HUES48 (cell line): ENCODE measurements around the gene DAPK1.
A peak's percentile ranks its signal among the peaks of the same experiment; 100 is the strongest.

Experiments used
- H3K27ac ChIP-seq: one replicate; pipeline ENCODE4 v1.7.0; 2013; ENCODE audit warnings: low read depth, low read length, inconsistent platforms
- H3K27me3 ChIP-seq: 2 replicates; pipeline ENCODE4 v1.6.1; 2013; ENCODE audit warnings: mild to moderate bottlenecking, low read length; ENCODE audit not compliant: control insufficient read depth, insufficient read depth
- H3K36me3 ChIP-seq: 2 replicates; pipeline ENCODE4 v1.6.1; 2013; ENCODE audit warnings: low read length; ENCODE audit not compliant: control insufficient read depth, insufficient read depth
- H3K4me1 ChIP-seq: 2 replicates; pipeline ENCODE4 v1.6.1; 2013; ENCODE audit warnings: mild to moderate bottlenecking, low read length; ENCODE audit not compliant: control insufficient read depth, insufficient read depth
- H3K4me3 ChIP-seq: 2 replicates; pipeline ENCODE4 v1.5.1; 2013; ENCODE audit warnings: mild to moderate bottlenecking, low read depth, low read length
- H3K9ac ChIP-seq: 2 replicates; pipeline ENCODE4 v1.6.1; 2013; ENCODE audit warnings: mild to moderate bottlenecking, low read depth, low read length, moderate library complexity
- H3K9me3 ChIP-seq: 2 replicates; pipeline ENCODE4 v1.6.1; 2013; ENCODE audit warnings: low read length; ENCODE audit not compliant: control insufficient read depth, insufficient read depth

The DAPK1 gene

GRCh38 chr9:87558606-87559190, 61.0 kb downstream of the DAPK1 start:
- peaks cover 12% of the 10 kb centered on the region; the same call in 1 of the 2 replicates for H3K36me3 ChIP-seq
- no peak overlapping the region for H3K4me3 ChIP-seq
- H3K27ac ChIP-seq = no peak overlapping the region
- H3K9me3 ChIP-seq = no peaks in the 10 kb centered on the region
- H3K9ac ChIP-seq = no peak overlapping the region
- 0 out of 2 replicates have a peak, but pooled peaks cover 3% of the 10 kb centered on the region for H3K4me1 ChIP-seq
- H3K27me3 ChIP-seq = no peaks in the 10 kb centered on the region

GRCh38 chr9:87562062-87562461, 64.4 kb downstream of the DAPK1 start:
- H3K27ac ChIP-seq = no peak overlapping the region
- no peak overlapping the region for H3K4me3 ChIP-seq
- peaks cover 6% of the 10 kb centered on the region for H3K4me1 ChIP-seq
- H3K27me3 ChIP-seq = no peaks in the 10 kb centered on the region
- peaks cover 12% of the 10 kb centered on the region; the same call in 1 of the 2 replicates for H3K36me3 ChIP-seq
- H3K9me3 ChIP-seq = no peaks in the 10 kb centered on the region
- no peak overlapping the region for H3K9ac ChIP-seq

DNA sequence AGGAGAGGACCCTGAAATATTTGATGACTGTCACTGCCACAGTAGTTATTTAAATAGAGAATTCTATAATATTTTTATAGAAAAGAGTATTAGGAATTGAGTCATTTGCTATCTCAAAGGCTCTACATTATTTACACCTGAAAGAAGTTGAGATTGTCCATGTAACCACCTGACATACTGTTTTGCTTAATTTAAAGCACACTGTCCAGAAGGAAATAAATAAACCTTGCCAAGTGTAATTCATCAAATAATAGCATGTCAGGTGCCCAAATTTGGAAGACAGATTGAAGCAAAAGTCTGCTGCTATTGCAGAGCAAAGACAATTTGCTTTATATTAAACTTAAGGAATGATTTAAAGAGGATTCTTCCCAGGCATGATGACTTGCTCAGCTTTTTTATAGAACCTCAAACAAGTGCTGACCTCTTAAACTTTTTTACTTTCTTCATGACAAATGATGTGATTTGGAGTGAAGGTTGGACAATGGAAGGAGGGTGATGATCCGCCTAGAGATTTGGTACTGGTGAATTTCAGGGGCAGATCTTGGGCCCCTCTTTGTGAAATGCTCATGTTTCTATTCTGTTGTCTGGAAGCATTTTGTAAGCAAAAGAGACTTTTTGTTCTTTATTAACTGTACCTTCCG, 65.0 kb downstream of the DAPK1 start:
- no peaks in the 10 kb centered on the region for H3K9me3 ChIP-seq
- H3K9ac ChIP-seq = no peak overlapping the region
- H3K4me3 ChIP-seq = no peak overlapping the region
- no peak overlapping the region for H3K27ac ChIP-seq
- H3K36me3 ChIP-seq = peaks cover 12% of the 10 kb centered on the region; the same call in 1 of the 2 replicates
- no peaks in the 10 kb centered on the region for H3K27me3 ChIP-seq
- H3K4me1 ChIP-seq = peaks cover 12% of the 10 kb centered on the region

DNA sequence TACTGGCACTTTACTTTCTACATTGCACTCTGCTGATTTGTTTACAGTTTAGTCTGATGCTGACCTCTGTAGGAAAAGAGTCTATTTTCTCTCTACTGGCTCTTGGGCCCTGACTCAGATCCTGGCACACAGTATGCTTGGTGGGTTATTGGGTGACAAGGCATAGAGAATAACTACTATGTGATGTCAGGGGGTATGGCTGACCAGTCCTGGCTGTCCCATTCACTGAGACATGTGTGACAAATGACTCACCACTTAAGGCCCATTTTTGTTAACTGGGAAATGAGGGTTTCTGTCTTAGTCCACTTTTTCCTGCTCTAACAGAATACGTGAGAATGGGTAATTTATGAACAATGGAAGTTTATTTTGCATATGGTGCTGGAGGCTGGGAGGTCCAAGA, 66.4 kb downstream of the DAPK1 start:
- 0 out of 2 replicates have a peak, but pooled peaks cover 3% of the 10 kb centered on the region for H3K36me3 ChIP-seq
- no peaks in the 10 kb centered on the region for H3K27me3 ChIP-seq
- H3K27ac ChIP-seq = no peak overlapping the region
- peaks cover 27% of the 10 kb centered on the region for H3K4me1 ChIP-seq
- no peak overlapping the region for H3K4me3 ChIP-seq
- H3K9ac ChIP-seq = no peak overlapping the region
- no peaks in the 10 kb centered on the region for H3K9me3 ChIP-seq

DNA sequence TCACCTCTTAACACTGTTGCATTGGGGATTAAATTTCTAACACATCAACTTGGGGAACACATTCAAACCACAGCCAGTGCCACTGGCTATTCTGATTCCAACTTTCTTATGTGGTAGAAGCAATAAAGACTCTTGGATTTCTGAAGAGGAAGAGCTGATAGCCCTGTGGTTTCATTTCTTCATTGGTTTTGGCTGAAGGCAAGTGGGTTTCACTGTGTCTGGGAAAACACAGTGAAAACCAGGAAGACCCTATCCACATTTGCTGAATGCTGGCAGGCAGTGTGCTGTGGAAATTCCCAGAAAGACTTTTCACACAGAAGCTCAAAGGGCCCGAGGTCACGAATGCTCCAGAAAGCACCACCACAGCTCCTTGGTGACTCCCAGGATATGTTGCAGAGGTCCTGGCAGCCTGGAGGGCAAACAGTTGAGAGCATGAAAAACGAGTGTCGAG, 67.1 kb downstream of the DAPK1 start:
- Histone ChIP-seq H3K4me3 (no peak overlapping the region), H3K36me3 (0 out of 2 replicates have a peak, but pooled peaks cover 3% of the 10 kb centered on the region), H3K9ac (no peak overlapping the region), H3K4me1 (peaks cover 34% of the 10 kb centered on the region), H3K27me3 (no peaks in the 10 kb centered on the region), H3K27ac (no peak overlapping the region), H3K9me3 (no peaks in the 10 kb centered on the region)

- Histone ChIP-seq H3K4me1 (peaks cover 46% of the 10 kb centered on the region), H3K36me3 (0 out of 2 replicates have a peak, but pooled peaks cover 3% of the 10 kb centered on the region), H3K4me3 (no peak overlapping the region), H3K9me3 (no peaks in the 10 kb centered on the region), H3K27me3 (no peaks in the 10 kb centered on the region), H3K9ac (no peak overlapping the region), H3K27ac (no peak overlapping the region)
Observed at GRCh38 chr9:87567001-87567400, 69.3 kb downstream of the DAPK1 start.

- H3K9me3 ChIP-seq = no peaks in the 10 kb centered on the region
- peaks cover 46% of the 10 kb centered on the region for H3K4me1 ChIP-seq
- H3K4me3 ChIP-seq = no peak overlapping the region
- no peaks in the 10 kb centered on the region for H3K36me3 ChIP-seq
- H3K27ac ChIP-seq = peak overlapping the region; percentile 39
- H3K9ac ChIP-seq = no peak overlapping the region
- H3K27me3 ChIP-seq = no peaks in the 10 kb centered on the region
Observed at GRCh38 chr9:87567571-87567970, 69.9 kb downstream of the DAPK1 start.

- H3K4me1 ChIP-seq = peaks cover 46% of the 10 kb centered on the region
Observed at GRCh38 chr9:87567983-87568382, 70.3 kb downstream of the DAPK1 start.

GRCh38 chr9:87568401-87568800, 70.7 kb downstream of the DAPK1 start:
- peak overlapping the region; percentile 39 for H3K27ac ChIP-seq

More at GRCh38 chr9:87567983-87568382, 70.3 kb downstream of the DAPK1 start:
- Histone ChIP-seq H3K36me3 (no peaks in the 10 kb centered on the region), H3K9me3 (no peaks in the 10 kb centered on the region), H3K27me3 (no peaks in the 10 kb centered on the region), H3K4me3 (no peak overlapping the region), H3K9ac (no peak overlapping the region), H3K27ac (peak overlapping the region; percentile 39)

DNA sequence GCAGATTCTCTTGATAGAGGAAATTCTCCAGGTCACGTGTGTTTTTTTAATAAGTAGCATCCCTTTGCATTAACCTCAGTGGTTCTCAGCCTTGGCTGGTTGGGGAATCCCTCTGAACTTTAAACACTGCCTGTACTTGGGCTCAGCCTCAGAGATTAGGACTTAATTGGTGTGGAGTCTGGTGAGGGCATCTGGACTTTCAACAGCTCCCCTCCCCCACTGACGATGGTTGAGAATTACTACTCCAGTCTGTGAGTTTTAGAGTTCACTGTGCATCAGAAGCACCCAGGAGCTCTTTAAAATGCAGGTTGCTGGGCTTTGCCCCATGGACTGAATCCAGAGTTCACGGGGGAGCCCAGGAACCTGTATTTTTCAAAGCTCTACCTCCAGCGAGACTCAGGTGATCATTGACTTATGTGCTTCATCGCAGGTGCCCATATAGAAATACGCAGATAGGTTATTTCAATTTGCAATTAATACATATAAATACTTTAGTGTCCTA, 71.4 kb downstream of the DAPK1 start:
- Histone ChIP-seq H3K9ac (no peak overlapping the region), H3K36me3 (no peaks in the 10 kb centered on the region), H3K4me1 (peaks cover 46% of the 10 kb centered on the region), H3K27ac (no peak overlapping the region), H3K4me3 (no peak overlapping the region), H3K9me3 (no peaks in the 10 kb centered on the region), H3K27me3 (no peaks in the 10 kb centered on the region)

More at GRCh38 chr9:87568401-87568800, 70.7 kb downstream of the DAPK1 start:
- Histone ChIP-seq H3K27me3 (no peaks in the 10 kb centered on the region), H3K9me3 (no peaks in the 10 kb centered on the region), H3K9ac (no peak overlapping the region), H3K4me3 (no peak overlapping the region), H3K36me3 (no peaks in the 10 kb centered on the region), H3K4me1 (peaks cover 46% of the 10 kb centered on the region)

DNA sequence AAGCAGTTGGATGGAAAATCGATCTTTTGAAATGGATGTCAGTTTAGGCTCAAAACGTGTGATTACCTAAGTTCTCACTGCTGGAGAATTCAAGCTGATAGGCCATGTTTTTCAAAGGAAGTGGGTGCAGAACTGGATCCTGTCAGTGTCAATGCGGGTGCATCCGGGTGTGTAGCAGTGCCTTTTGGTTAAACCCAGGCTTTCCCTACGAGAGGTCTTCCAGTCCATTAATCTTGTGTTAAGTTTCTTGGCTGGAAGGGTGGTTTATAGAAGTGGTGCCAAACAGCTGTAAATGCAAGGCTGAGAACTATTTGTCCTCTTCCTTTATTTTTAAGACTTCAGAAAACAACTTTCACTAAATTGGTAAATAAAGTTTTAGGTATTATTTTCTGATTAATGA, 71.9 kb downstream of the DAPK1 start:
- no peak overlapping the region for H3K9ac ChIP-seq
- no peaks in the 10 kb centered on the region for H3K9me3 ChIP-seq
- H3K27ac ChIP-seq = no peak overlapping the region
- H3K27me3 ChIP-seq = no peaks in the 10 kb centered on the region
- no peak overlapping the region for H3K4me3 ChIP-seq
- peaks cover 46% of the 10 kb centered on the region for H3K4me1 ChIP-seq
- H3K36me3 ChIP-seq = no peaks in the 10 kb centered on the region
